IMR-90 (cell line): ENCODE results near the gene LAMC3. TPM values are rescaled to one million over a fixed set of nuclear protein-coding genes. Genes with fewer than 3 reads are reported as not detected.

Experiments used
- ATAC-seq: fragments of 200-7000 bp; cut with Tn5 transposase; 2 replicates; pipeline ENCODE4 v1.9.1; 2020; ENCODE audit warnings: low read depth, mild to moderate bottlenecking, moderate library complexity
- BruUV-seq: library from RNA; stranded (reverse); fragments of 400-500 nt; replicated peaks from 2 replicates; lab custom pipeline; 2021; lab: Mats Ljungman, UMichigan
- CTCF ChIA-PET: fragments of 300-600 bp; formaldehyde crosslinking; extraction: SDS; loops from one replicate; lab custom pipeline; 2021; ENCODE audit warnings: antibody characterized with exemption; lab: Yijun Ruan, JAX
- POLR2A ChIA-PET: fragments of 300-600 bp; sonication (Branson Sonifier 250); formaldehyde crosslinking; loops from one replicate; lab custom pipeline; 2022; ENCODE audit warnings: antibody characterized with exemption; ENCODE audit not compliant: unreplicated experiment; lab: Charles Lee
- DNase-seq: peaks from one replicate; pipeline ENCODE4 v3.0.0; 2013
- H2AFZ ChIP-seq: replicated peaks from 2 replicates; pipeline ENCODE3; 2013; ENCODE audit warnings: low read length, mild to moderate bottlenecking; ENCODE audit not compliant: poor library complexity
- H2AK5ac ChIP-seq: 2 replicates; pipeline ENCODE4 v1.6.1; 2013; ENCODE audit warnings: low read depth, low read length, inconsistent platforms
- H2AK9ac ChIP-seq: replicated peaks from 2 replicates; pipeline ENCODE3; 2013; ENCODE audit warnings: mild to moderate bottlenecking, low read depth, low read length, moderate library complexity; ENCODE audit not compliant: poor library complexity
- H2BK120ac ChIP-seq: 2 replicates; pipeline ENCODE4 v1.6.1; 2013; ENCODE audit warnings: low read depth, low read length, inconsistent platforms
- H2BK15ac ChIP-seq: 3 replicates; pipeline ENCODE4 v1.6.1; 2013; ENCODE audit warnings: low read depth, low read length, inconsistent platforms
- H2BK20ac ChIP-seq: 2 replicates; pipeline ENCODE4 v1.6.1; 2013; ENCODE audit warnings: low read depth, mild to moderate bottlenecking, inconsistent platforms, low read length, moderate library complexity
- H2BK5ac ChIP-seq: 2 replicates; pipeline ENCODE4 v1.6.1; 2013; ENCODE audit warnings: mild to moderate bottlenecking, low read depth, low read length, inconsistent platforms; ENCODE audit not compliant: poor library complexity, severe bottlenecking
- H3K14ac ChIP-seq: replicated peaks from 2 replicates; pipeline ENCODE4 v1.6.1; 2013; ENCODE audit warnings: low read depth, low read length, inconsistent platforms
- H3K18ac ChIP-seq: 2 replicates; pipeline ENCODE4 v1.6.1; 2013; ENCODE audit warnings: low read depth, low read length, control low read depth
- H3K23ac ChIP-seq: 2 replicates; pipeline ENCODE4 v1.6.1; 2013; ENCODE audit warnings: low read depth, low read length, inconsistent platforms
- H3K27ac ChIP-seq: 2 replicates; pipeline ENCODE4 v1.5.1; 2013; ENCODE audit warnings: mild to moderate bottlenecking, control low read depth, low read length; ENCODE audit not compliant: insufficient read depth
- H3K27me3 ChIP-seq: 2 replicates; pipeline ENCODE4 v1.6.1; 2013; ENCODE audit warnings: low read length; ENCODE audit not compliant: control insufficient read depth, insufficient read depth
- H3K36me3 ChIP-seq: 2 replicates; pipeline ENCODE4 v1.6.1; 2013; ENCODE audit warnings: low read length, mixed read lengths; ENCODE audit not compliant: control insufficient read depth, insufficient read depth
- H3K4ac ChIP-seq: 2 replicates; pipeline ENCODE4 v1.6.1; 2013; ENCODE audit warnings: low read depth, low read length, inconsistent platforms
- H3K4me1 ChIP-seq: 2 replicates; pipeline ENCODE4 v1.6.1; 2013; ENCODE audit warnings: low read length, mixed read lengths; ENCODE audit not compliant: control insufficient read depth, insufficient read depth
- H3K4me2 ChIP-seq: 2 replicates; pipeline ENCODE4 v1.6.1; 2013; ENCODE audit warnings: low read depth, mild to moderate bottlenecking, control low read depth, low read length, moderate library complexity
- H3K4me3 ChIP-seq: 2 replicates; pipeline ENCODE4 v1.5.1; 2013; ENCODE audit warnings: low read depth, mild to moderate bottlenecking, control low read depth, low read length, moderate library complexity; ENCODE audit not compliant: insufficient read depth
- H3K56ac ChIP-seq: 2 replicates; pipeline ENCODE4 v1.6.1; 2013; ENCODE audit warnings: low read length, inconsistent platforms; ENCODE audit not compliant: insufficient read depth; ENCODE audit errors: extremely low read depth
- H3K79me1 ChIP-seq, 2 experiments: 2 replicates each; pipeline ENCODE4 v1.6.1; 2013; ENCODE audit warnings: low read length in 2 of 2, inconsistent platforms in 1 of 2, low read depth in 1 of 2
- H3K9ac ChIP-seq: 2 replicates; pipeline ENCODE4 v1.6.1; 2013; ENCODE audit warnings: low read depth, low read length, control low read depth
- H3K9me1 ChIP-seq: 2 replicates; pipeline ENCODE4 v1.6.1; 2013; ENCODE audit warnings: low read length, inconsistent platforms; ENCODE audit not compliant: insufficient read depth
- H3K9me3 ChIP-seq: 2 replicates; pipeline ENCODE4 v1.6.1; 2013; ENCODE audit warnings: low read length; ENCODE audit not compliant: control insufficient read depth, insufficient read depth
- H4K20me1 ChIP-seq: 2 replicates; pipeline ENCODE4 v1.6.1; 2013; ENCODE audit warnings: low read length, inconsistent platforms; ENCODE audit not compliant: insufficient read depth
- H4K5ac ChIP-seq: 2 replicates; pipeline ENCODE4 v1.6.1; 2013; ENCODE audit warnings: mild to moderate bottlenecking, low read depth, low read length, control low read depth
- H4K8ac ChIP-seq, 2 experiments: 2 replicates each; pipeline ENCODE4 v1.6.1; 2013; ENCODE audit warnings: low read depth in 2 of 2, low read length in 2 of 2, control low read depth in 1 of 2, inconsistent platforms in 1 of 2
- H4K91ac ChIP-seq: 2 replicates; pipeline ENCODE4 v1.6.1; 2013; ENCODE audit warnings: low read depth, low read length, inconsistent platforms; ENCODE audit not compliant: insufficient read depth
- CHD1 ChIP-seq: IDR thresholded peaks from 2 replicates; pipeline ENCODE4 v1.6.1; 2012; ENCODE audit warnings: low read depth, low read length, improper control_type of control experiment
- WGBS, 2 experiments: methylation state at CpG; one replicate each; pipeline versions ENCODE4 v1.1.5 to v1.1.7; 2013; ENCODE audit warnings: missing lambda C conversion rate in 2 of 2; ENCODE audit not compliant: insufficient read length in 1 of 2; ENCODE audit errors: extremely low coverage in 2 of 2; 5-methylcytosine and 5-hydroxymethylcytosine counted together
- dilution Hi-C: fragments of 300-500 bp; cut with HindIII; formaldehyde crosslinking; loops from one replicate; pipeline ENCODE4 v1.14.3; 2018; ENCODE audit warnings: low sequenced_read_pairs; ENCODE audit not compliant: unreplicated experiment
- in situ Hi-C: fragments of 300-500 bp; cut with MboI; formaldehyde crosslinking; loops from 3 replicates; pipeline ENCODE4 v1.14.3; 2019; ENCODE audit warnings: low sequenced_read_pairs, inconsistent platforms, mixed read lengths
- intact Hi-C: fragments of 100-400 bp; cut with micrococcal nuclease; formaldehyde crosslinking; loops from 2 replicates; pipeline ENCODE4 v1.10.0; 2022
- polyA plus RNA-seq, 3 experiments: library from polyadenylated mRNA; depleted of rRNA; stranded (reverse); fragments of >200 nt; gene quantifications; 2 replicates each; pipeline ENCODE4 v1.2.3, GENCODE V29; 2012; ENCODE audit warnings: low replicate concordance in 1 of 3
- total RNA-seq: library from RNA; depleted of rRNA; stranded (reverse); fragments of >200 nt; gene quantifications from 2 replicates; pipeline ENCODE4 v1.2.3, GENCODE V29; 2012
- TF ChIP-seq, protein P1 (sequence below): fragments of 150-350 bp; IDR thresholded peaks from 2 replicates; pipeline ENCODE4 v1.6.1; 2017; ENCODE audit warnings: mild to moderate bottlenecking, antibody characterized with exemption, low read length, low read depth

LAMC3 gene
- total and polyA plus RNA-seq, 2 of the 4 experiments (the other 2 are of a cell fraction) = not detected

GRCh38 chr9:131053896-131054295, 44.9 kb downstream of the LAMC3 start:
- POLR2A ChIA-PET = no interaction called here
- CTCF ChIA-PET = interaction anchor here (0.6 to 1.0 kb wide), 2 partner anchors 33 to 92 kb away, joined by 3 read pairs; no protein-coding TSS in a partner anchor
- dilution Hi-C loops = no loop called here
- Histone ChIP-seq H3K18ac (no peak overlapping the region), H3K9ac (no peak overlapping the region), H2BK15ac (no peak overlapping the region), H3K9me3 (peaks cover 5% of the 10 kb centered on the region), H3K14ac (no peak overlapping the region), H3K79me1 (no peaks in the 10 kb centered on the region), H2BK5ac (no peak overlapping the region), H2BK120ac (no peak overlapping the region), H3K4me3 (no peak overlapping the region), H2AK5ac (no peak overlapping the region), H3K56ac (no peak overlapping the region), H3K27ac (no peak overlapping the region), H4K5ac (no peak overlapping the region), H2AK9ac (no peak overlapping the region), H2AFZ (no peak overlapping the region), H4K8ac (no peak overlapping the region), H3K36me3 (no peaks in the 10 kb centered on the region), H3K9me1 (no peaks in the 10 kb centered on the region), H3K27me3 (peaks cover 25% of the 10 kb centered on the region), H2BK20ac (no peak overlapping the region), H3K4ac (no peak overlapping the region), H3K23ac (no peak overlapping the region), H3K4me2 (no peak overlapping the region), H4K91ac (no peak overlapping the region), H4K20me1 (no peaks in the 10 kb centered on the region), H3K4me1 (no peaks in the 10 kb centered on the region)
- DNase-seq (no peak), ATAC-seq (no peak)
- WGBS, 2 experiments = no CpG with 5 or more reads among the region's 3 CpGs
- intact Hi-C loops = no loop called here
- TF ChIP-seq, protein P1, sequence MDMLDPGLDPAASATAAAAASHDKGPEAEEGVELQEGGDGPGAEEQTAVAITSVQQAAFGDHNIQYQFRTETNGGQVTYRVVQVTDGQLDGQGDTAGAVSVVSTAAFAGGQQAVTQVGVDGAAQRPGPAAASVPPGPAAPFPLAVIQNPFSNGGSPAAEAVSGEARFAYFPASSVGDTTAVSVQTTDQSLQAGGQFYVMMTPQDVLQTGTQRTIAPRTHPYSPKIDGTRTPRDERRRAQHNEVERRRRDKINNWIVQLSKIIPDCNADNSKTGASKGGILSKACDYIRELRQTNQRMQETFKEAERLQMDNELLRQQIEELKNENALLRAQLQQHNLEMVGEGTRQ = no peak
- no peak for TF ChIP-seq CHD1
- no TSS peak for BruUV-seq
- in situ Hi-C loops = no loop called here
